GM23338 (cell line): ENCODE measurements around the gene KRT32.

Source experiments
- CREB1 ChIP-seq: fragments of 250-450 bp; sonication (Bioruptor Pico); IDR thresholded peaks from 2 replicates; pipeline ENCODE4 v1.5.0; 2020; ENCODE audit warnings: low read depth, mild to moderate bottlenecking, moderate library complexity
- CTCF ChIP-seq, 2 experiments: fragments of 200-600 bp in 1 of 2; sonication (generic) in 1 of 2; conservative IDR thresholded peaks; 2 replicates each; pipeline versions ENCODE4 v1.5.1 to v1.6.1; 2016 to 2017; ENCODE audit warnings: antibody characterized with exemption in 2 of 2, low read depth in 2 of 2, mild to moderate bottlenecking in 2 of 2, moderate library complexity in 1 of 2
- ETS1 ChIP-seq: IDR thresholded peaks from 2 replicates; pipeline ENCODE4 v1.6.1; 2016; ENCODE audit warnings: antibody characterized with exemption
- EZH2 ChIP-seq: fragments of 200-600 bp; sonication (generic); IDR thresholded peaks from one replicate; pipeline ENCODE4 v1.8.0; 2017; ENCODE audit warnings: antibody characterized with exemption, mild to moderate bottlenecking, low read depth; ENCODE audit not compliant: unreplicated experiment
- EZH2phosphoT487 ChIP-seq: fragments of 200-600 bp; sonication (generic); IDR thresholded peaks from one replicate; pipeline ENCODE4 v1.8.1; 2018; ENCODE audit warnings: antibody characterized with exemption; ENCODE audit not compliant: unreplicated experiment
- NANOG ChIP-seq: IDR thresholded peaks from 2 replicates; pipeline ENCODE4 v1.6.1; 2016; ENCODE audit warnings: antibody characterized with exemption, borderline replicate concordance
- POLR2AphosphoS5 ChIP-seq: IDR thresholded peaks from 2 replicates; pipeline ENCODE4 v1.6.1; 2016; ENCODE audit warnings: antibody characterized with exemption, low read depth
- STAT1 ChIP-seq: IDR thresholded peaks from one replicate; pipeline ENCODE4 v1.6.1; 2016; ENCODE audit warnings: antibody characterized with exemption; ENCODE audit not compliant: unreplicated experiment
- ZNF114 ChIP-seq: fragments of 250-450 bp; sonication (Bioruptor Pico); IDR thresholded peaks from 2 replicates; pipeline ENCODE4 v1.5.0; 2020; ENCODE audit warnings: mild to moderate bottlenecking, moderate library complexity
- ZNF331 ChIP-seq: fragments of 250-450 bp; sonication (Bioruptor Pico); IDR thresholded peaks from 2 replicates; pipeline ENCODE4 v1.5.0; 2020; ENCODE audit warnings: low read depth, mild to moderate bottlenecking, moderate library complexity
- TF ChIP-seq, protein P1 (sequence below): IDR thresholded peaks from one replicate; pipeline ENCODE4 v1.6.1; 2018; ENCODE audit warnings: antibody characterized with exemption; ENCODE audit not compliant: unreplicated experiment
- TF ChIP-seq, protein P2 (sequence below): fragments of 250-450 bp; sonication (Bioruptor Pico); IDR thresholded peaks from 2 replicates; pipeline ENCODE4 v1.5.0; 2020; ENCODE audit warnings: mild to moderate bottlenecking, moderate library complexity

- no peak for TF ChIP-seq CTCF (conservative IDR thresholded peaks at IDR 0.05; ENCODE audit: low read depth in 2 of 2)
- no peak for TF ChIP-seq EZH2phosphoT487
- no peak for TF ChIP-seq EZH2
- no peak for TF ChIP-seq POLR2AphosphoS5
- TF ChIP-seq, protein P1, sequence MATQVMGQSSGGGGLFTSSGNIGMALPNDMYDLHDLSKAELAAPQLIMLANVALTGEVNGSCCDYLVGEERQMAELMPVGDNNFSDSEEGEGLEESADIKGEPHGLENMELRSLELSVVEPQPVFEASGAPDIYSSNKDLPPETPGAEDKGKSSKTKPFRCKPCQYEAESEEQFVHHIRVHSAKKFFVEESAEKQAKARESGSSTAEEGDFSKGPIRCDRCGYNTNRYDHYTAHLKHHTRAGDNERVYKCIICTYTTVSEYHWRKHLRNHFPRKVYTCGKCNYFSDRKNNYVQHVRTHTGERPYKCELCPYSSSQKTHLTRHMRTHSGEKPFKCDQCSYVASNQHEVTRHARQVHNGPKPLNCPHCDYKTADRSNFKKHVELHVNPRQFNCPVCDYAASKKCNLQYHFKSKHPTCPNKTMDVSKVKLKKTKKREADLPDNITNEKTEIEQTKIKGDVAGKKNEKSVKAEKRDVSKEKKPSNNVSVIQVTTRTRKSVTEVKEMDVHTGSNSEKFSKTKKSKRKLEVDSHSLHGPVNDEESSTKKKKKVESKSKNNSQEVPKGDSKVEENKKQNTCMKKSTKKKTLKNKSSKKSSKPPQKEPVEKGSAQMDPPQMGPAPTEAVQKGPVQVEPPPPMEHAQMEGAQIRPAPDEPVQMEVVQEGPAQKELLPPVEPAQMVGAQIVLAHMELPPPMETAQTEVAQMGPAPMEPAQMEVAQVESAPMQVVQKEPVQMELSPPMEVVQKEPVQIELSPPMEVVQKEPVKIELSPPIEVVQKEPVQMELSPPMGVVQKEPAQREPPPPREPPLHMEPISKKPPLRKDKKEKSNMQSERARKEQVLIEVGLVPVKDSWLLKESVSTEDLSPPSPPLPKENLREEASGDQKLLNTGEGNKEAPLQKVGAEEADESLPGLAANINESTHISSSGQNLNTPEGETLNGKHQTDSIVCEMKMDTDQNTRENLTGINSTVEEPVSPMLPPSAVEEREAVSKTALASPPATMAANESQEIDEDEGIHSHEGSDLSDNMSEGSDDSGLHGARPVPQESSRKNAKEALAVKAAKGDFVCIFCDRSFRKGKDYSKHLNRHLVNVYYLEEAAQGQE = no peak
- no peak for TF ChIP-seq CREB1 (CRISPR knock-in tag)
- no peak for TF ChIP-seq STAT1
- no peak for TF ChIP-seq NANOG
- TF ChIP-seq, protein P2, sequence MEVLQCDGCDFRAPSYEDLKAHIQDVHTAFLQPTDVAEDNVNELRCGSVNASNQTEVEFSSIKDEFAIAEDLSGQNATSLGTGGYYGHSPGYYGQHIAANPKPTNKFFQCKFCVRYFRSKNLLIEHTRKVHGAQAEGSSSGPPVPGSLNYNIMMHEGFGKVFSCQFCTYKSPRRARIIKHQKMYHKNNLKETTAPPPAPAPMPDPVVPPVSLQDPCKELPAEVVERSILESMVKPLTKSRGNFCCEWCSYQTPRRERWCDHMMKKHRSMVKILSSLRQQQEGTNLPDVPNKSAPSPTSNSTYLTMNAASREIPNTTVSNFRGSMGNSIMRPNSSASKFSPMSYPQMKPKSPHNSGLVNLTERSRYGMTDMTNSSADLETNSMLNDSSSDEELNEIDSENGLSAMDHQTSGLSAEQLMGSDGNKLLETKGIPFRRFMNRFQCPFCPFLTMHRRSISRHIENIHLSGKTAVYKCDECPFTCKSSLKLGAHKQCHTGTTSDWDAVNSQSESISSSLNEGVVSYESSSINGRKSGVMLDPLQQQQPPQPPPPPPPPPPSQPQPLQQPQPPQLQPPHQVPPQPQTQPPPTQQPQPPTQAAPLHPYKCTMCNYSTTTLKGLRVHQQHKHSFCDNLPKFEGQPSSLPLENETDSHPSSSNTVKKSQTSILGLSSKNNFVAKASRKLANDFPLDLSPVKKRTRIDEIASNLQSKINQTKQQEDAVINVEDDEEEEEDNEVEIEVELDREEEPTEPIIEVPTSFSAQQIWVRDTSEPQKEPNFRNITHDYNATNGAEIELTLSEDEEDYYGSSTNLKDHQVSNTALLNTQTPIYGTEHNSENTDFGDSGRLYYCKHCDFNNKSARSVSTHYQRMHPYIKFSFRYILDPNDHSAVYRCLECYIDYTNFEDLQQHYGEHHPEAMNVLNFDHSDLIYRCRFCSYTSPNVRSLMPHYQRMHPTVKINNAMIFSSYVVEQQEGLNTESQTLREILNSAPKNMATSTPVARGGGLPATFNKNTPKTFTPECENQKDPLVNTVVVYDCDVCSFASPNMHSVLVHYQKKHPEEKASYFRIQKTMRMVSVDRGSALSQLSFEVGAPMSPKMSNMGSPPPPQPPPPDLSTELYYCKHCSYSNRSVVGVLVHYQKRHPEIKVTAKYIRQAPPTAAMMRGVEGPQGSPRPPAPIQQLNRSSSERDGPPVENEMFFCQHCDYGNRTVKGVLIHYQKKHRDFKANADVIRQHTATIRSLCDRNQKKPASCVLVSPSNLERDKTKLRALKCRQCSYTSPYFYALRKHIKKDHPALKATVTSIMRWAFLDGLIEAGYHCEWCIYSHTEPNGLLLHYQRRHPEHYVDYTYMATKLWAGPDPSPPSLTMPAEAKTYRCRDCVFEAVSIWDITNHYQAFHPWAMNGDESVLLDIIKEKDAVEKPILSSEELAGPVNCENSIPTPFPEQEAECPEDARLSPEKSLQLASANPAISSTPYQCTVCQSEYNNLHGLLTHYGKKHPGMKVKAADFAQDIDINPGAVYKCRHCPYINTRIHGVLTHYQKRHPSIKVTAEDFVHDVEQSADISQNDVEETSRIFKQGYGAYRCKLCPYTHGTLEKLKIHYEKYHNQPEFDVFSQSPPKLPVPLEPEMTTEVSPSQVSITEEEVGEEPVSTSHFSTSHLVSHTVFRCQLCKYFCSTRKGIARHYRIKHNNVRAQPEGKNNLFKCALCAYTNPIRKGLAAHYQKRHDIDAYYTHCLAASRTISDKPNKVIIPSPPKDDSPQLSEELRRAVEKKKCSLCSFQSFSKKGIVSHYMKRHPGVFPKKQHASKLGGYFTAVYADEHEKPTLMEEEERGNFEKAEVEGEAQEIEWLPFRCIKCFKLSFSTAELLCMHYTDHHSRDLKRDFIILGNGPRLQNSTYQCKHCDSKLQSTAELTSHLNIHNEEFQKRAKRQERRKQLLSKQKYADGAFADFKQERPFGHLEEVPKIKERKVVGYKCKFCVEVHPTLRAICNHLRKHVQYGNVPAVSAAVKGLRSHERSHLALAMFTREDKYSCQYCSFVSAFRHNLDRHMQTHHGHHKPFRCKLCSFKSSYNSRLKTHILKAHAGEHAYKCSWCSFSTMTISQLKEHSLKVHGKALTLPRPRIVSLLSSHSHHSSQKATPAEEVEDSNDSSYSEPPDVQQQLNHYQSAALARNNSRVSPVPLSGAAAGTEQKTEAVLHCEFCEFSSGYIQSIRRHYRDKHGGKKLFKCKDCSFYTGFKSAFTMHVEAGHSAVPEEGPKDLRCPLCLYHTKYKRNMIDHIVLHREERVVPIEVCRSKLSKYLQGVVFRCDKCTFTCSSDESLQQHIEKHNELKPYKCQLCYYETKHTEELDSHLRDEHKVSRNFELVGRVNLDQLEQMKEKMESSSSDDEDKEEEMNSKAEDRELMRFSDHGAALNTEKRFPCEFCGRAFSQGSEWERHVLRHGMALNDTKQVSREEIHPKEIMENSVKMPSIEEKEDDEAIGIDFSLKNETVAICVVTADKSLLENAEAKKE (CRISPR knock-in tag) = no peak
- TF ChIP-seq ZNF331 (CRISPR knock-in tag) = no peak
- TF ChIP-seq ETS1 = no peak
- no peak for TF ChIP-seq ZNF114 (CRISPR knock-in tag)
Observed at GRCh38 chr17:41448506-41448905, 18.7 kb downstream of the KRT32 start.
